ENCODE data around the gene DCAF17.
"Not testable (repeated sequence)": the region's sequence is repeated elsewhere in the genome, so short reads cannot be mapped to it uniquely, and the experiment has no call there.

DCAF17 gene

DNA sequence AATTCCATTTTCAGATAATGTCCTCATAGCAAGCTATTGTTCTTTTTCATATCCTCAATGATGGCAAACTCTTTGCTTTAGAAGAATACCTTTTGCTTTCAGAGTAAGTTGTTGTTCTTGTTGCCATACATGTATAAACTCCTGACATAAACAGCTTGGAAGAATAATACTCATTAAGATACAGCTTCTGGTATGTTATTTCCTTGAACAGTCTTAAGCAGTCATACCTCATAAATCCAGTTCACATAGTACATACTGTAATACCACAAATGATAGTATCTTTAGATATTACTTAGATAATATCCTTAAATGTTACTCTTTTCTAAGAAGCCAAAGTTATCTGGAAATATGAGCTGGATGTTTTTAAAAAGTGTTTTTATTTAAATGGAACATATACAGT is 23.4 kb upstream of the DCAF17 start:
- DNase-seq (ENCODE audit: low read depth), result no peak

DNA sequence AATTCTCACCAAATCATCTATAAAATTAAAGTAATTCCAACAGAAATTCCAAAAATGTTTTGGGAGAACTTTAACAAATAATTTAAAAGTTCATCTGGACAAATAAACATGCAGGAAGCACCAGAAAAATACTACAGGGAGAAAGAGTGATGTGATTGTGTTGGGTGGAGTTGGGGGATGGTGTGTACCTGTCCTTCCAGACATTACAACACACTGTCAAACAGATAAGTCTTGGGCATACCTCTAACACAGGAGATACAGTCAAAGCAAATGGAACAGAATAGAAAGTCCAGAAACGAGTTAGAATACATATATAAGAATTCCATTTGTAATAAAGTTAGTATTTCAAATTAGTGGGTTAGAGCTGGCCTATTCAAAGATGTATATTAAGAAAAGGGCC is 22.8 kb upstream of the DCAF17 start:
- no peak for DNase-seq (ENCODE audit: low read depth)

GRCh38 chr2:171411791-171412483 is 22.1 kb upstream of the DCAF17 start:
- DNase-seq (ENCODE audit: low read depth), result no peak

- no peak for DNase-seq (ENCODE audit: low read depth)
Observed at GRCh38 chr2:171412571-171413175, 21.4 kb upstream of the DCAF17 start.

- DNase-seq (ENCODE audit: low read depth), result not testable (repeated sequence)
Observed at GRCh38 chr2:171414645-171415044, 19.4 kb upstream of the DCAF17 start.

GRCh38 chr2:171416009-171416926 is 17.8 kb upstream of the DCAF17 start:
- peak; percentile 94 for DNase-seq (ENCODE audit: low read depth)

DNA sequence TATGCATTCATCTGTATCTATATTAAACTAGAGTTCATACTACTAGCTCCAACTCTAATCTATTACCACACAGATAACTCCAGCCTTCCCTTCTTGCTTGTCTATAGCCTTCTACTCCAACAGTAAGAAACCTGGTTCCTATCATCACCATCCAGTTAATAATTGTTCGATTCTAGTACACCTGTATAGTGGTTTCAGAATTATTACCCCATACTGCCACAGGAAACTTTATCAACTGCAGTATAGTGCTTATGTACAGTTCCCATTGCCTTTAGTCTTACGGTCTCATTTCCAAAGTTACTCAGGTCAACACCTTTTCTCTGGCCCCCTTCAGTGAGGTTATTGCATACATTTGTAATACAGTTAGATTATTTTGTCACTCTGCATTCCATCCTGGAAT is 14.7 kb upstream of the DCAF17 start:
- no peak for DNase-seq (ENCODE audit: low read depth)

- DNase-seq (ENCODE audit: low read depth), result no peak
Observed at GRCh38 chr2:171420728-171421563, 13.1 kb upstream of the DCAF17 start.

DNA sequence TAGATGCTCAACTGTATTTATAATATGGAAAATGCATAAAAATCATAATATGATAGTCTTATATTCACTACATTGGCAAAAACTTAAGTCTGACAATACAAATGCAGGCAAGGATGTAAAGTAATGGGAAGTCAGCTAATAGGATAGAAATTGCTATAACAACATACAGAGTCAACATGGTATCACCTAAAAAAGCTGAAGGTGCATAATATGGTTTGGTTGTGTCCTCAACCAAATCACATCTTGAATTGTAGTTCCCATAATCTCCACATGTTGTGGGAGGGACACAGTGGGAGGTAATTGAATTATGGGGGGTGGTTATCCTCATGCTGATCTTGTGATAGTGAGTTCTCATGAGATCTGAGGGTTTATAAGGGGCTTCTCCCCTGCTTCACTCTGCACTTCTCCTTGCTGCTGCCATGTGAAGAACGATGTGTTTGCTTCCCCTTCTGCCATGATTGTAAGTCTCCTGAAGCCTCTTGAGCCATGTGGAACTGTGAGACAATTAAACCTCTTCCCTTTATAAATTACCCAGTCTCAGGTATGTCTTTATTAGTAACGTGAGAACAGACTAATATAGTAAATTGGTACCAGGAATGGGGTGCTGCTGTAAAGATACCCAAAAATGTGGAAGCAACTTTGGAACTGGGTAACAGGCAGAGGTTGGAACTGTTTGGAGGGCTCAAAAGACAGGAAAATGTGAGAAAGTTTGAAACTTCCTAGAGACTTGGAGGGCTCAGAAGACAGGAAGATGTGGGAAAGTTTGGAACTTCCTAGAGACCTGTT is 11.1 kb upstream of the DCAF17 start:
- DNase-seq (ENCODE audit: low read depth), result not testable (repeated sequence)

DNA sequence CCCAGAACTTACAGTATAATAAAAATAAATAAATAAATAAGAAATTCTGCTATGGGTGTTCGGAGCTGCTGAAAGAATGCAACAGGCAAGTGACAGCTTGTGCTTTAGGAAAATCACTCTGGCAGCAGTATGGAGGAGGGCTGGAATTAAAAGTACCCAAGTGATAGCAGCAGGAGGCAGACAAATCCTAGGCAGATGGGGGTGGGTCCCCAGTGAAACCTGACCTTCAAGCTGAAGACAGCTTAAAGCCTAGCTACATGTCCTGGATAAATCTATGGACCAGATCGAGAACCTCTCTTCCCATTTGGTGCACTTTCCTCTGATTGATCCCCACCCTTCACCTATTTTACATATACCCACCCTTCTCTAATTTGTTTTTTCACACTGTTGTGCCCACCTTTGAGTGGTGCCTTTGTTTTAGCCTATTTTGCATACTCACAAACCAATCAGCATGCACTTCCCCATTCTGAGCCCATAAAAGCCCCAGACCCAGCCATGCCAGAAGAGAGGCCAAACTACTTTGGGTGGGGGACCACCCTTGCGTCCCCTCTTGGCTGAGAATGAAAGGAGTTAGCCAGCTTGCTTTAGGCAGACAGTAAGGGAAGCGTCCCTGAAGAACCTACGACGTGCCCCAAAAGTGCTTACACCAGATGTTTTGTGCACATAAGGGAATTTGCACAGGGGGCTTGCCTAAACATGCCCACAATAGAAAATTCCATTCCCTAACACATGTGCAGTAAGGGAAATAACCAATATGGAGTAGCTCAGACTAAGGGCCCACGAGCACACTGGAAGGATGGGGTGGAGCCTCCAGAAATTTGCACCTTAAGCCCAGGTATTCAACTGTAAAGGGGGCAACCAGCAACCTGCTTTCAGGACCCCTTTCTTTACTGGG is 3.3 kb upstream of the DCAF17 start:
- DNase-seq (ENCODE audit: low read depth), result no peak

GRCh38 chr2:171431677-171432167 is 2.3 kb upstream of the DCAF17 start:
- DNase-seq (ENCODE audit: low read depth), result no peak

- no peak for DNase-seq (ENCODE audit: low read depth)
Observed at GRCh38 chr2:171432206-171432968, 1.6 kb upstream of the DCAF17 start.

- DNase-seq (ENCODE audit: low read depth), result no peak
Observed at GRCh38 chr2:171432969-171433762, 860 bp upstream of the DCAF17 start.

GRCh38 chr2:171433763-171434012 is 338 bp upstream of the DCAF17 start, which contains the start of gene METTL8:
TSS of gene METTL8 (minus strand) at chr2:171433990. CDS start at chr2:171392185, 41,805 bp downstream.
- DNase-seq (ENCODE audit: low read depth), result no peak

DNA sequence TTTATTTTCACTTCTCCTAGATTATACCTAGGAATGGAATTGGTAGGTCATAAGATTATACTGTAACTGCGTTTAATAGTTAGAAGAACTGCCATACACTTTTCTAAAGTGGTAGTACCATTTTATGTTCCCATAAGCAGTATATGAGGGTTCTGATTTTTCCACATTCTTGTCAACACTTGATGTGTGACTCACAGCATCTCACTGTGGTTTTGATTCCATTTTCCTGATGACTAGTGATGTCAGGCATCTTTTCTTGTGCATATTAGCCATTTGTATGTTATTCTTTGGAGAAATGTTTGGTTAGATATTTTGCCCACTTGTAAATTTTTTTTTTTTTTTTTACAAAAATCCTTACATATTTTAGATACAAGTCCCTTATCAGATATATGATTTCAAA is 2.3 kb downstream of the DCAF17 start:
- no peak for DNase-seq (ENCODE audit: low read depth)

DNA sequence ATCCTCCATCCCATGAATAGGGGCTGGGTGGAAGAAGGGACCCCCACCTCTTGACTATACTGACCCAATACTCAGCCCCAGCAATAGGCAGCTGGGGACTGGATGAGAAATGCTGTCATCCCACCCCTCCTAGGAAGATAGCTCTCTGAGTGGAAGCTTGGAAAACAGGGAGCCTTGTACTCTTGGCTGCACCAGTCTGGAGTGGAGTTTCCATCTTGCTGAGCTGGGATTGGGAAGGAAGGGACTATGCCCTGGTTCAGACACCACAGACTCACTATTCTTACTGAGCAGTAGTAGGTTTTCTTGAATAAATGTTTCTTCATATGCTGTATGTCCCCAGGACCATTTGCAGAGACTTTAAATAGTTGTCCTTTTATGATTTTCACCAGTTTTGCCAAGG is 7.4 kb downstream of the DCAF17 start:
- DNase-seq (ENCODE audit: low read depth), result no peak

- no peak for DNase-seq (ENCODE audit: low read depth)
Observed at GRCh38 chr2:171447675-171448074, 13.6 kb downstream of the DCAF17 start.

DNA sequence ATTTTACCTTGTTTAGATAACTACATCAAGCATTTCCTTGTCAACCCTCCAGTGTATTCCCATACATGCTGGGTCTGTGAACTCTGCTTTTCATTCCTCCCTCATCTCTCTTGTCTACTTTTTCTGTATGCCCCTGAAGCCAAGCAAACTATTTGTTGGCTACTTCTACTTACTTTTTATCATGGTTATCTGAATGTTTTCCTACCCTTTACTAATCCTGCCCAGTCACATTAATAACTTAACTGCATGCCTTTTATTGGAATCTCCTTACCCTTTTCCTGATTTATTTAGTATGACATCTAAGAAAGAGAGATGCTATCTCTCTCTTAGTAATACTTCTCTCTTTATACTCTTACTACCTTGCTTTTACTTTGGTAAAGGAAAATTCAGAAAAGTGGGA is 17.0 kb downstream of the DCAF17 start:
- DNase-seq (ENCODE audit: low read depth), result no peak

DNA sequence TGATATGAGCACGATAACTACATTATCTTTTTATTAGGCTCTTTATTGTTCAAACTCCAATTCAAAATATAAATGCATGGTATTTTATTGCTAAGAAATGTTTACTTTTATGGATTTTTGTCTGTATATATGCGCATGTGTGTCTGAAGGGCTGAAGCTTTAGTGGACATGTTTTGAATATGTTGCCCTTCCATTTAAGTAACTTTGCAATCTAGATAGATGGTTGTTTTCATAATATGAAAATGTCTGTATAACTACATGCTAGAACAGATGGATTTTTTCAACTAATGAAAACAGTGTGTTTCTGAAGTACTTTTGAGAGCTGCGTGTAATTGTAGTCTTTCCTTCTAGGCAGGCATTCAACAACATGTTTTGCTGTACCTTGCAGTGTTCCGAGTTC is 18.7 kb downstream of the DCAF17 start:
- DNase-seq (ENCODE audit: low read depth), result no peak
